ENCODE data around the gene XRCC1.
"Not testable (repeated sequence)": the region's sequence is repeated elsewhere in the genome, so short reads cannot be mapped to it uniquely, and the experiment has no call there.

Gene XRCC1

DNA sequence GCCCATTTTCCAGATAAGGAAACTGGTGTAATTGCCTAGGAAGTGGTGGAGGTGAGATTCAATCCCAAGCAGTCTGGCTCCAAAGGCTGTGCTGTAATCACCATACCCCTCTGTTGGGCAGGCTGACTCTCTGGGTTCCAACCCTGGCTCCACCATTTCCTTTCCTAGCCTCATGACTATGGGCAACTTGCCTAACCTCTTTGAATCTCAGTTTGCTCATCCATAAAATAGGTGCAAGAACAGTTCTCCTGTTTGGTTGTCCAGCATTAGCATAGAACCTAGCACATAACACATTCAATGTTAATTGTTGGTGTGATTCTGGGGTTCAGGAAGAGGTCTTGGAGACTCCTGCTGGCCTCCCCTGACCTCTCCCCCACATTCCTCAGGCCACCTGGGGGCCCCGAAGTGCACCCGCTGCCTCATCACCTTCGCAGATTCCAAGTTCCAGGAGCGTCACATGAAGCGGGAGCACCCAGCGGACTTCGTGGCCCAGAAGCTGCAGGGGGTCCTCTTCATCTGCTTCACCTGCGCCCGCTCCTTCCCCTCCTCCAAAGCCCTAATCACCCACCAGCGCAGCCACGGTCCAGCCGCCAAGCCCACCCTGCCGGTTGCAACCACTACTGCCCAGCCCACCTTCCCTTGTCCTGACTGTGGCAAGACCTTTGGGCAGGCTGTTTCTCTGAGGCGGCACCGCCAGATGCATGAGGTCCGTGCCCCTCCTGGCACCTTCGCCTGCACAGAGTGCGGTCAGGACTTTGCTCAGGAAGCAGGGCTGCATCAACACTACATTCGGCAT is 23.3 kb upstream of the XRCC1 start:
- DNase-seq, result no peak

DNA sequence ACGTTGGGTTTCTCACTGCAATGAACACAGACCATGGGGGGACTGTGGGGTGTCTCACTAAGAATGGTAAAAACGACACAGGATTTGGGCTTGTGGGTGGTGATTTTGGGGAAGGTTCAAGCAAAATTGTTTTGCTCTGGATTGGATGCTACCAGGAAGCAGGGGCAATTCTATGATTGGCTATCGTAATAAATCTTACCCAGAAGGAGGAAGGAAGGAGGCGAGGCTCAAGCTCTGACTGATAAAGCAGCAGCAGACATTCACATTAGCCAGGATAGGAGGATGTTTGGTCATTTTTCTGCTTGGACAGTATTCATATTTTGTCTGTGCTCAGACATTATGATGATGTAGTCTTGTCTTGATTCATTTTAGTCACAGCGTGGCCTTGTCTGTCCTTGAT is 22.5 kb upstream of the XRCC1 start:
- no peak for DNase-seq

DNA sequence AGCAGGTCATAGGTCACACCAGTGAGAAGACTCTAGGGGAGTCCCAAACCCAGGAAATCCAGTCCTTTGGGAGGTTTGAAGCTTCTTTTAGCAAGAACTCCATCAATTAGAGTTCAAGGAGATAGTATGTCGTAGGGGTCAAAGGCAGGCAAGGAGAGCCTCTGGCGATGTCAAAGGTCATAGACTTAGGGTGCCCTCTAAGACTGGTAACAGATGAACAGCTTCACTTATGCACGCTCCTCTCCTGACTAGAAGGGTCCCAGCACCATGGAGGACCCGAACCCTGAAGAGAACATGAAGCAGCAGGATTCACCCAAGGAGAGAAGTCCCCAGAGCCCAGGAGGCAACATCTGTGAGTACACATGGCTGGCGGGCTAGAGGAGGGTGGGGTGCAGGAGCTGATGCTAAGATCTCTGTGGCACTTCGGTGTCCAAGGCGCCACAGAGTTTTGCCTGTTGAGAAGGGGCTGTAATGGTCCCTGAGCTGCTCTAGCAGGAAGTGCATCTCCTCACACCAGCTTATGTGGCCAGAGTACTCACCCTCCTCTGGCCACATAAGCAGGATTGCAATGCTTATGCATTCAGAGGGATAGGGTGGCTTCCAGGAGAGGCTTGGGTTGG is 21.6 kb upstream of the XRCC1 start:
- DNase-seq, result no peak

DNA sequence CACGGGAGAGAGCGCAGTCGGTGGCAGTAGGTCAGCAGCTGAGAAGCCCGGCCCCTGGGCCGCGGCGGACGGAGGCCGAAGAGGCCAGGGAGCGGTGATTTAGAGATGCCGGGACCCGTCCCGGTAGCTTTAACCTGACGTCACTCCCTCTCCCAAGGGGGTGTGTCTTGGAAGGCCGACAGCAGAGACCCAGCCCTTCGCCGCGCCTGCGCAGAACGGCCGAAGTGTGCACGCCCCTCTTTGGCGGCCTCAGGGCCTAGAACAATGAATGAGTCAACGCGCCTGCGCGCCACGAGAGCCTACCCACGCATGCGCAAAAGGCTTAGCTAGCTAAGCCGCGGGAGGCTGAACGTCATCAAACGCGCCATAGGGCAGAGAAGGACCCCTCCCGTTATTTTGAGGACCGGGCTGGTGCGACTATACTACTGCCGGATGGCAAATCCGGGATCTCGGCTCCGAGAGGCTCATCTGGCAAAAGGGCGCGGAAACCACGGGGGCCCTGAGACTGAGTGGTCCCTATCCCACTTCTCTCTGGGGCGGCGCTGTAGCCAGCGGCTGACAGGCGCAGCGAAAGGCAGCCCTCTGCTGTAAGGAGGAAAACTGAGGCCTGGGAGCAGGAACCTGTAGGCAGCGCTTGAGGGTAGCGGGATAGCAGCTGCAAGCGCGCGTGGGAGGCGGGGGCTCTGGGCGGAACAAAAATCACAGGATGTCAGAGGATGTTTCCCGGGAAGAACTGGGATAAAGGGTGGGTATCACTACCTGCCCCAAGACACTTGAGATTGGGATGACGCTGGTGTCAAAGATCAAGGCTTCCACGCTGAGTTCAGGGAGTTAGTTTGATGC is 20.9 kb upstream of the XRCC1 start, which contains the start of the genes IRGQ and ZNF576:
Gene IRGQ, minus strand, starts transcription at position 136 of the 843 bp plus-strand sequence. CDS start 796 bp downstream, outside the sequence.
Gene ZNF576, plus strand, starts transcription at position 597 of the 843 bp plus-strand sequence. CDS start 514 bp downstream, outside the sequence.
- peak; percentile 99 for DNase-seq

DNA sequence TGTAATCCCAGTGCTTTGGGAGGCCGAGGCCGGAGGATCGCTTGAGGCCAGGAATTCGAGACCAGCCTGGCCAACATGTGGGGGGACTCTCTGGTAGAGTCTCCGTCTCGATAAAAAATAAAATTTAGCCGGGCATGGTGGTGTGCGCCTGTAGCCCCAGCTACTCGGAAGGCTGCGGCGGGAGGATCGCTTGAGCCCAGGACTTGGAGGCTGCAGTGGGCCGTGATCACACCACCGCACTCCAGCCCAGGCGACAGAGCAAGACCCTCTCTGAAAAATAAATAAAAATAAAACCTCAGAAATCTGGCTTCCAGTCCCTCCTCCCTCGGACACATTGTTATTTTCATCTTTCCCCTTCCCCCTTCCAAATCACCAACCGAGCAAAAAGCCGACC is 20.3 kb upstream of the XRCC1 start:
- DNase-seq, result no peak

DNA sequence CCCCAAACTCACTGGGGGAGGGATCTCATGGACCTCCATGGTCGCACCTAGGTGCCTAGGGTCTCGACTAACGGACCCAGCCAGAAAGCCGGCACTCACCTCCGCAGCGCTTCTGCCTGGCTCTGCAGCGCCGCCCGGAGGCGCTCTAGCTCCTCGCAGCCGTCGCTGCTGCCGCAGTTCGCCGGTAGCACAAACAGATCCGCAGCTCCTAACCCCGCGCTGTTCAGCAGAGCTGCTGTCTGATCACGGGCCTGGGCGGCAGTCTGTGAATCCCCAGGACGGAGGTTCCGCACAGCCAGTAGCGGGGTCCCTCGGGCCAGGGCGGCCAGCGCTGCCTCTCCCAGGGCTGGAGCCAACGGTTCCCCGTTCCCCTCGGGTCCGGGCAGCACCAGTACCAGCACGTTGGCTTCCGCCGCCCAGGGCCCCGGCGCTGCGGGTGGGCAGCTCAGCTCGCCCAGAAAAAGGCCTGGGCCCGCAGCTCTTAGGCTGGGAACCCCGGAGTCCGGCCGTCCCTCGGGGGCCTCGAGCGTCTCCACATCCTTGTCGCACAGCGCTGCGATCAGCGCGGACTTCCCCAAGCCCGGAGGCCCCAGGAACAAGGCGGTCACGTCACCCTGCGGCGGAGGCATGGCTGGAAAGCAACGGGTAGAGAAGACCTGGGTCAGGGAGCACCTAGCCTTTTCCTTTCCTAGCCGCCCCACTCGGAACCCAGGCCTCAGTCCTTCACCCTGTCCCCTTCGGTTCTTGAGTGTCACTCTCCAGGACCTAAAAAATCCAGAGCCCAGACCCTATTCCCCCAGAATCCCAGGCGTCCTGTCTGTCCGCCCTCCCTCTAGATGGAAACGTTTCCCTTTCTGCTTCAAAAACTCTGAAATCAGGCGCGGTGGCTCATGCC is 19.6 kb upstream of the XRCC1 start:
- DNase-seq, result peak; percentile 18

DNA sequence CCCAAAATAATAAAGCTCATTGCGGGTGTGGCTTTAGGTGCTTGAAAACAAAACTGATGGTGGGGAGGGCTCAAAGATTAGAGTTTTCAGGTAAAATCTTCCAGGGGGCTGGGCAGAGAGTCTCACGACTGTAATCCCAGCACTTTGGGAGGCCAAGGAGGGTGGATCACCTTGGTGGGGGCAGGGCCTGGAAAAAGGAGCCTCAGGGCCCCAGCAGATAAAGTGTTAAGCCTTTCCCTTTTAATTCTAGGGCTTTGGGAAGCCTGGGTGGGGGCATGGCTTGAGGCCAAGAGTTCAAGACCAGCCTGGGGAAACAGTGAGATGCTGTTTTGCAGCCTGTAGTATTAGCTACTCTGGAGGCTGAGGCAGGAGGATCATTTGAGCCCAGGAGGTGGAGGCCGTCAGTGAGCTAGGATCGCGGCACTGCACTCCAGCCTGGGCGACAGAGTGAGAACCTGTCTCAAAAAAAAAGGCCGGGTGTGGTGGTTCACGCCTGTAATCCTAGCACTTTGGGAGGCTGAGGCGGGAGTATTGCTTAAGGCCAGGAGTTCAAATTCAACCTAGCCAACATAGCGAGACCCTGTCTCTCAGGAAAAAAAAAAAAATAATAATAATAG is 18.9 kb upstream of the XRCC1 start:
- no peak for DNase-seq

DNA sequence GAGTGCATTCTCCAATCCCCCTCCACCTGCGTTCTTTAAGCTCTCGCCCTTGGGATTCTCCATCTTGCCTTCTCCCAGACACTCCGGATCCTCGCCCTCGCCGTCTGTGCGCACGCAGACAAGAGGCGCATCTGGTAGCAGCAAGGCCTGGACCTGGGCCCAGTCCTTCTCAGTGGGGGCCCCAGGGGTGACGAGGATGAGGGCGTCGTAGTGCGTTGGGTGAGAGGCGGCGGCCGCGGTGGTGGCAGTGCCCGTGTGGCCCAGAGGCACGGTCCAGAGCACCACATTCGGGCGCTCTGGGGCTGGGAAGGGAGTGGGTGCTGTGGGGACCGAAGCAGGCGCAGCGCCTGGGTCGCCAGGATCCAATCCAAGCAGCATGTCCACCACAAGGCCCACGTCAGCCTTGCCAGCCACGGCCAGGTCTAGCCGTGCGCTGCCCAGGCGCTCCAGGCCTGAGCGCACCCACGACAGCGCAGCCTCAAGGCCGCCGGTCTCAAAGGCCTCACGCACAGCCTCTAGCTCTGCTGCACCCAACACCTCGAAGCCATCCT is 17.5 kb upstream of the XRCC1 start:
- no peak for DNase-seq

DNA sequence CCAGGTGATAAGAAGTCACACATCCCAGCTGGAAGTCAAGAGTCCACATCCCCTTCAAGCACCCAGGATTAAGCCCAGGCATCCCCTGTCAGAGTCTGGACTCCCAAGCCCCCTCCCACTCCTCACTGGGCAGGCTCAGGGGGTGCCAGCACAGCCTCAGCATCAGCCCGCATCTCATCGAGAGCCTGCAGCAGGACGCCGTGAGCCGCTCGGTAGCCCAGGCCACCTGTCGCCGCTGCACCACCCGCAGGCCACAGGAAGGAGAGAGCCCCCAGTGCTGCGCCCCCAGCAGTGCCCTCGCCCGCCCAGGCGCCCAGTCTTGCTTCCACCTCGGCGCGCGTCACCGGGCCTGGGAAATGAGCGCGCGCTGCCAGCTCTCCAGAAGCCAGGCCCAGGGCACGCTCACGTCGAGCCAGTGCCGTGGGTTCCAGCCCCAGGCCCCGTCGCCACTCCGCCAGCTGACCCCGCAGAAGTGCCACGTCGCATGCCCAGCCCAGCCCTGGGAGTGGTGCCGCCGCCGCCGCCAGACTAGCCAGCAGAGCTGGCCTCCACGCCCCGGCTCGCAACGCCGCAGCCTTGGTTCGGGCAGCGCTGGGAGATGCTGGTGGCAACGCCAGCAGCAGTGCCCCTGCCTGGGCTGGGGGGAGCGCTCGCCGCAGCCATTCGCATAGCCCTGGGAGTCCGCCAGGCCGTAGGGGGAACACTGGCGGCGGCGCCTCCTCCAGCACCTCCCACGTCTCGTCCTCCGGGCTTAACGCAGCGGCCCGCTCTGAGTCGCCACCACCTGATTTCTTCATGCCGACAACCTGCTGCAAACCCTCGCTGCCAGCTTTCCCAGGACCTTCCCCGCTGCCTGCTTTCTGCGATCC is 16.8 kb upstream of the XRCC1 start:
- DNase-seq, result no peak

DNA sequence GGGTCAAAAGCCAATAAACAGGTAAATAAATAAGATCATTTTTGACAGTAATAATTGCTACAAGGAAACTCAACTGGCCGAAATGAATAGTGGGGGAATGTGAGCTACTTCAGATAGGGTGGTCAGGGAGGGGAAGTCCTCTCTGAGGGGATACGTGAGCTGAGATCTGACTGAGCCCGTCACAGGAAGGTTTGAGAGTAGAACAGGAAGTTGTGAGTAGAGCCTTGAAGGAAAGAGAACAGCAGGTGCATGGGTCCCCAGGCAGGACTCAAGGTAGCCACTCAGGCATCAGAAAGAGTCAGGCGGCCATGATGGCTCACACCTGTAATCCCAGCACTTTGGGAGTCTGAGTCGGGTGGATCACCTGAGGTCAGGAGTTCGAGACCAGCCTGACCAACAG is 14.4 kb upstream of the XRCC1 start:
- no peak for DNase-seq

DNA sequence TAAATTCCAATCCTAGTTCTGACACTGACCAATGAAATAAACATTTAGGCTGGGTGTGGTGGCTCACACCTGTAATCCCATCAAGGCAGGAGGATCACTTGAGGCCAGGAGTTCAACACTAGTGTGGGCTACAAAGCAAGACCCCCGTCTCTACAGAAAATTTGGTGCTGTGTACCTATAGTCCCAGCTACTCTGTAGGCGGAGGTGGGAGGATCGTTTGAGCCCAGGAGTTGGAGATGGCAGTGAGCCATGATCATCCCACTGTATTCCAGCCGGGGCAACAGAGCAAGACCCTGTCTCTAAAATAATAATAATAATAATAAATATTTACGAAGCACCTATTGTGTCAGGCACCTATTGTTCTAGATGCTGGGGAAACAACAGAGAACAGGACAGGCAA is 13.9 kb upstream of the XRCC1 start:
- DNase-seq, result no peak

DNA sequence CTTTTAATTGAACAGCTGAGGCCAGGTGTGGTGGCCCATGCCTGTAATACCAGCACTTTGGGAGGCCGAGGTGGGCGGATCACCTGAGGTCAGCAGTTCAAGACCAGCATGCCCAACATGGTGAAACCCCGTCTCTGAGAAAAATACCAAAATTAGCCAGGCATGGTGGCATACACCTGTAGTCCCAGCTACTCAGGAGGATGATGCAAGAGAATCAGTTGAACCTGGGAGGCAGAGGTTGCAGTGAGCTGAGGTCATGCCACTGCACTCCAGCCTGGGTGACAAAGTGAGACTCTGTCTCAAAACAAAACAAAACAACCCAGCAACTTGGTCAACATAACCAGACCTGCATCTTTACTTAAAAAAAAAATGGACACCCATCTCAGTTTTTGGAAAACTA is 11.7 kb upstream of the XRCC1 start:
- not testable (repeated sequence) for DNase-seq

DNA sequence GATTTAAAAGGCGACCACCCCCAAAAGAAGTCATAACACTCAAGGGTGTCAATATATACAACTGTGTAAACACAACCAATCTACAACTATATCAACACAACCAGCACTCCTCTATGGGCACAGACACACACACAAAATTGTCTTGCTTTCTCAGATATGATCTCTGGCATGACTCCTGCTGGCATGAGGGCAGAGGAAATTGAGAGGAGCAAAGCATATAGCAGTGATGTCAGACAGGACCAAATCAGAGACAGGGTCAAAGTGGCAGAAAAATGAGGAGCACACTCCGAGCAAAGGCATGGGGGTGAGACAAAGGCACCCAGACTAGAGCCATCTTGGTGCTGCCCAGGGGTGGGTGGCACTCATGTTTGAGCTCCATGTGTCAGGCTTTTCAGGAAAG is 11.0 kb upstream of the XRCC1 start:
- no peak for DNase-seq

DNA sequence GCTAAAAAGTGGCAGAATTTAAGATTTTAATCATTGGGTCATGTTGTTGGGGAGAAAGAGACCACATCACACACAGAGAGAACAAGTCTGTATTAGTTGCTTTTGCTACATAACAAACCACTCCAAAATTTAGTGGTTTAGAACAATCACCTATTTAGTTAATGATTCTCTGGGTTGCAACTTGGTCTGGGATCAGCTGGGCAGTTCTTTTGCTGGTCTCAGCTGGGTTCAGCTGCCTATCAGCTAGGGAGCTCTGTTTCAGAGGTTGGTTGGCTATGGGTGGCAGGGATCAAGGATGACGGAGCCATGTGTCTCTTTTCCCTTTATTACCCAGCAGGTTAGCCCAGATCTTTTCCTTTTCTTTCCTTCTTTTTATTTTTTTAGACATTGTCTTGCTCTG is 9.2 kb upstream of the XRCC1 start:
- no peak for DNase-seq

DNA sequence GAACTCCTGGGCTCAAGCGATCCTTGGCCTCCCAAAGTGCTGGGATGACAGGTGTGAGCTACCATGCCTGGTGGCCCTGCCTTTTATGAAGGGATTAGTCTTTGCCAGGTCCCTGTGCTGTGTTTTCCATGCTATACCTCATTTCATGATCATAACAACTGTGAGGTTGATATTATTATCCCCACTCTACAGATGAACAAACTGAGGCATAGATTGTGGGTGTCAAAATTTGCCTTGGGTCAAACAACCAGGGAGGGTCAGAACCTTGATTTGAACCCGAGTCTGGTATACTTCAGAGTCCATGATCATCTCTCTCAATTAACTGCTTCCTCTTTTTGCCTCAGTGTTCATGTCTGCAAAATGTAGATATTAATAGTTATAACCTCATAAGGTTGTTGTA is 7.2 kb upstream of the XRCC1 start:
- DNase-seq, result no peak

DNA sequence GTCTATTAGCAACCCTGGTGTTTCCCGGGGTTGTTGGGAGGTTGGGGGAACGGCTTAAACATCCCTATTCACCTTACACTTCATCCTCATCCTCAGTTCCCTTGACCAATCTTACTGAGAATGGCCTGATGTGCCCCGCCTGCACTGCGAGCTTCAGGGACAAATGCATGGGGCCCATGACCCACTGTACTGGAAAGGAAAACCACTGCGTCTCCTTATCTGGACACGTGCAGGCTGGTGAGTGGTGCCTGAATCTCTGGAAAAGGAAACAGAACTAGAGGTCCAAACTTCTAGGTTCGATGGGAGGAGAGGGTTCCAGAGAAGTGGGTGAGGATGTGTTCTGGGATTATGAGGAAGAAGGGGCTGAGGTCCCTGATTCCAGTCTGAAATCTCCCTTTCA is 6.1 kb upstream of the XRCC1 start:
- DNase-seq, result no peak

DNA sequence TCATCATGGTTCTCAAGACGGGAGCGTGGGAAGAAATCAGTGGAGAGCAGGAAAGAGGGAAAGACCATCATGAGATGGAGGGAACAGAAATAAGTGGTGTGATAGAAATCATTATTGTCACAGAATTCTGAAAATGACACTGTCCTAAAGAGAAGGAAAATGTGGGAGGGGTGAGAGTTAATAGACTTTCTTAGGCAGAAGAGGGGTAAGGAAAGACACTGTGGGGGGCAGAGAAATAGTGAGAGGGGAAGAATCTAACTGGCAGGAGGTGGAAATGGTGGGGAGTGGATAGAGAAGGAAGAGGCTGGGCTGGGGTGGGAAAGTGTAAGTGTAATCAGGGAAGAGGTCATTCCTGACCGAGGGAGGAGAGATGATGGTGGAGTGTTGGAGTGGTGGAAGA is 3.5 kb upstream of the XRCC1 start:
- DNase-seq, result no peak

DNA sequence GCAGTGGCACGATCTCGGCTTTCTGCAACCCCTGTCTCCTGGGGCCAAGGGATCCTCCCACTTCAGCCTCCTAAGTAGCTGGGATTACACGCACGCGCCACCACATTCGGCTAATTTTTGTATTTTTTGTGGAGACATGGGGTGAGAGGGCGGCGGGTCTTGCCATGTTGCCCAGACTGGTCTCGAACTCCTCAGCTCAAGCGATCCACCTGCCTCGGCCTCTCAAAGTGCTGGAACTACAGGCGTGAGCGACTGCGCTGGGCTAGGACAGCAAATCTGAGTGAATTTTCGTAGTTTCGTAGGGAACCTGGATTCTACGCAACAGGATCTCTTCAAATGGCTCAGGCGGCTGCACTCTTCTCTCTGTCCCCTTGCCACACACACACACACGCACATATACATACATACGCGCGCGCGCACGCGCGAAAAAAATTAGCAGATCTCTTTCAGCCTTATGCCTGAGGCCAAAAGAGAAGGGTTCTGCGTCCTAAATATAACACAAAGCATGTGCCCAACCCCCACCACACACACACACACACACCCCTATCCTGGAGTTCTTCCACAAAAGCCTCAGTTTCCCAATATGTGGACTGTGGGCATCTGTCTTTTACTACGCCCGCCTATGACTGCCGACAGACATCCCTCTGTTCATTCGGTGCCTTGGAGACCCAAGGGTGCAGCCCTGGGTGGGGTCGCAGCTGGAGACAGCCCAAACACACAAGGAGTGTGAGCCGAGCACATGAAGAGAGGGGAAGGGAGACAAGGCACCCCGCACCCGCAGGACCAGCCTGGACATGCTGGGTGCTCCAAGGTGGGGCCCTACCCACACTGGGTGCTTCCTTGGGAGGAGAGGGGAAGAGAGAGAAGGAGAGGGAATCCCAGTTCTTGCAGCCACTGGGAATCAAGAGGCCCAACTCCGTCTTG is 890 bp upstream of the XRCC1 start:
- DNase-seq, result no peak

DNA sequence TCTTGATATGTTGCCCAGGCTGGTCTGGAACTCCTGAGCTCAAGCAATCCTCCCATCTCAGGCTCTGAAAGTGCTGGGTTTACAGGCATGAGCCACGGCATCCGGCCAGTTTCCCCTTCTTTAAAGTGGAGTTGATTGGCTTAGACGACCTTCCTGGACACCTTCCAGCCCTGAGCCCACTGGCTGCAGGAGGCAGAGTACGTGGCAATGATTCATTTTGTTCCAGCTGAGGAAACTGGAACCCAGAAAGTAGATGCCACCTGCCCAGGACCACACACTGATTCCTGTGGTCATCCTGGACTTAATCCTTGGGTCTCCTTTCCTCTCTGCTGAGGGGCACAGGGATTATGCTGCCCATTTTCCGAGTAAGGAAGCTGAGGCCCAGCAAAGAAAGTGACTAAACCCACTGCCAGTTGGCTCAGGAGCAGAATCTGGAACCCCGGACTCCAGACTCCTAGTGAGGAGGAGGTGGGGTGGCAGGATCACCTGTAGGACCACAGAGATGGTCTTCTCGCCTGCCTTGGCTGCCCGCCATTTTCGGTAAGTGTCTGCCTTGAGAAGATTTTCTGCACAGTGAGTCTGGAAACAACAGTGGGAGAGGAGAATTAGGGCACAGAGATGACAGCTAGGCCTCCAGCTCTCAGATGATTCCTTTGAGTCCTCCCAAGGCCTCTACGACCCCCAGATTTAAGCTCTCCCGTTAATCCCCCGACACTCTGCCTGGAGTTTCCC is 737 bp downstream of the XRCC1 start:
- DNase-seq, result no peak
